Right hindlimb (tissue), 1 donor: ENCODE results near the gene FMO3.

Experiments used
- DNase-seq: peaks from one replicate; pipeline ENCODE4 v3.0.0-alpha.2; 2018

The FMO3 gene

DNA sequence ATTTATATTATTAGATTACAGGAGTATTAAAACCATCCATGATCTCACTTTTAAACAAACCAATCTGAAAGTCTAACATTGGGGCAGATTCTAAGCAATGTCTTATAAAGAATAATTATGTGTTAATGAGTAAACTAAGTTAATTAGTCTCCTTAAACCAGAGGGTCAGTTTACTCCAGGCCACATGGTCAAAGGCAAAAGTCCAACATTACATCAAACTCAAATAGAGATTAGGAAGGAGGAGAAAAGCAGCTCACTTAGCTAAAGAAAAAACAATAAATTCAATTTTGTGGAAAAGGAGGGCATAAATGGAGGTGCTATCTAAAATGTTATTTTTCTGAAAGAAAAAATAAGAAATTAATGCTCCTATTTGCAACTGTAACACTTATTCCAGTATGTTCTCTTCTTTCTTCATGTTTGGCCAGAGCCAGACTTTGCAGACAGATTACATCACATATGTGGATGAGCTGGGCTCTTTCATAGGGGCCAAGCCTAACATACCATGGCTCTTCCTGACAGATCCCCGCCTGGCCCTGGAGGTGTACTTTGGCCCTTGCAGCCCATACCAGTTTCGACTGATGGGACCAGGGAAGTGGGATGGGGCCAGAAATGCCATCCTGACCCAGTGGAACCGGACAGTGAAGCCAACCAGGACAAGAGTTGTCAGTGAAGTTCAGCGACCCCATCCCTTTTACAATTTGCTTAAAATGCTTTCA lies 70.1 kb downstream of the FMO3 start:
- DNase-seq, result no peak

DNA sequence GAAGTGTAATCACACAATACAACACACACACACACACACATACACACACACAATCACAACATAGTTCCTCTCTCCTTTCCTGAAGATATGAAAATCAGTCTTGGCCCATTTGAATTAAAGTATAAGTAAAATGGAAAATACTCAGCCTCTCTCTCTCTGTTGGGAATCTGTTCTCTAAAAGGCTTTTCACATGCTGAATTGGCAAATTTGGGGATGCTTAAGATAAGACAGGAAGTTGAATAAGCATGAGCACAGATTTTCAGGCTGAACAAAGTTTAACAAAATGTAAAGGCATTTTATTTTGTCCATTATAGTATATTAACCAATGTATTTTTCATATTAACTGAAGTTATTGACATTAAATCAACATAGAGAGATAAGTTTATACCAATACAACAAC lies 70.7 kb downstream of the FMO3 start:
- no peak for DNase-seq

DNA sequence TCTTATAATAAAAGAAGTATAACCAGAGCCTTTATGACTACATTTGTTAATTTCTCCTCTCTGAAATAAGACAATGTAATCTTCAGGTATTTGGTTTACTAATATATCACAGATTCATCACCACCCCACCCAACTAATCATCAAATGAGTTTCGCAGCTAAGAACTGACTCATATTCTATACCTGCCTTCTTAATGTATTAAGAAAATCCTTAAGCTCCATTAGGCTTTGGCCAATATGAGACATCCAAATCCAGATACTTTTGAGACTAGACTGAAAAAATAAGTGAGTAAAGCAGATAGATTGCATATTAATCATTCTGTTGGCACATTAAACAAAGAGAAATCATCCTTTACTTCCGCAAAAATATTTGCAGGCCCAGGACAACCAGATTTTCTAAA lies 75.7 kb downstream of the FMO3 start:
- DNase-seq, result no peak
